H9 (cell line): ENCODE data around the gene E2F4. TPM values are rescaled to one million over a fixed set of nuclear protein-coding genes. Genes with fewer than 3 reads are reported as not detected.

Experiments used
- DNase-seq: peaks from one replicate; pipeline ENCODE4 v3.0.0-alpha.2; 2017
- H2AFZ ChIP-seq: one replicate; pipeline ENCODE4 v1.6.1; 2013; ENCODE audit warnings: mild to moderate bottlenecking, low read length, control low read depth, moderate library complexity
- H2AK5ac ChIP-seq: 2 replicates; pipeline ENCODE4 v1.6.1; 2013; ENCODE audit warnings: low read length, control low read depth, mixed read lengths; ENCODE audit not compliant: insufficient read length
- H2BK120ac ChIP-seq: one replicate; pipeline ENCODE4 v1.6.1; 2013; ENCODE audit warnings: low read depth, mild to moderate bottlenecking, low read length, control low read depth, inconsistent platforms; ENCODE audit not compliant: poor library complexity, severe bottlenecking
- H2BK12ac ChIP-seq: 2 replicates; pipeline ENCODE4 v1.6.1; 2013; ENCODE audit warnings: low read length, control low read depth, mixed read lengths, low read depth; ENCODE audit not compliant: insufficient read length
- H2BK15ac ChIP-seq: 2 replicates; pipeline ENCODE4 v1.6.1; 2013; ENCODE audit warnings: low read depth, low read length, control low read depth
- H2BK20ac ChIP-seq: one replicate; pipeline ENCODE4 v1.6.1; 2013; ENCODE audit warnings: low read depth, mild to moderate bottlenecking, low read length, control low read depth, inconsistent platforms; ENCODE audit not compliant: poor library complexity, severe bottlenecking
- H2BK5ac ChIP-seq: 2 replicates; pipeline ENCODE4 v1.6.1; 2013; ENCODE audit warnings: low read length, control low read depth, mixed read lengths; ENCODE audit not compliant: insufficient read length
- H3K14ac ChIP-seq: 2 replicates; pipeline ENCODE4 v1.6.1; 2013; ENCODE audit warnings: low read length, control low read depth; ENCODE audit not compliant: insufficient read depth
- H3K18ac ChIP-seq: 2 replicates; pipeline ENCODE4 v1.6.1; 2013; ENCODE audit warnings: low read depth, mild to moderate bottlenecking, mixed read lengths, low read length, control low read depth; ENCODE audit not compliant: insufficient read length
- H3K23ac ChIP-seq: 2 replicates; pipeline ENCODE4 v1.6.1; 2013; ENCODE audit warnings: low read length, control low read depth, mixed read lengths, low read depth; ENCODE audit not compliant: insufficient read length
- H3K23me2 ChIP-seq: 2 replicates; pipeline ENCODE4 v1.6.1; 2013; ENCODE audit warnings: low read depth, mild to moderate bottlenecking, mixed read lengths, low read length, control low read depth; ENCODE audit not compliant: insufficient read length, poor library complexity, severe bottlenecking
- H3K27ac ChIP-seq: 2 replicates; pipeline ENCODE4 v1.5.1; 2013; ENCODE audit warnings: low read length, control low read depth, mixed read lengths, low read depth; ENCODE audit not compliant: insufficient read length
- H3K27me3 ChIP-seq: 2 replicates; pipeline ENCODE4 v1.6.1; 2013; ENCODE audit warnings: low read length, control low read depth, inconsistent platforms; ENCODE audit not compliant: insufficient read depth
- H3K4ac ChIP-seq: 2 replicates; pipeline ENCODE4 v1.6.1; 2013; ENCODE audit warnings: low read depth, mild to moderate bottlenecking, control low read depth, inconsistent platforms, low read length, moderate library complexity
- H3K4me1 ChIP-seq: 2 replicates; pipeline ENCODE4 v1.6.1; 2013; ENCODE audit warnings: low read length, control low read depth, inconsistent platforms; ENCODE audit not compliant: insufficient read depth
- H3K4me2 ChIP-seq: 2 replicates; pipeline ENCODE4 v1.6.1; 2013; ENCODE audit warnings: low read length, control low read depth, mixed read lengths; ENCODE audit not compliant: insufficient read length, insufficient read depth
- H3K56ac ChIP-seq: 2 replicates; pipeline ENCODE4 v1.6.1; 2013; ENCODE audit warnings: low read depth, mild to moderate bottlenecking, mixed read lengths, low read length, control low read depth; ENCODE audit not compliant: insufficient read length
- H3K79me1 ChIP-seq: 2 replicates; pipeline ENCODE4 v1.6.1; 2013; ENCODE audit warnings: low read depth, mild to moderate bottlenecking, moderate library complexity, low read length, control low read depth, inconsistent platforms; ENCODE audit not compliant: insufficient read depth, poor library complexity, severe bottlenecking
- H3K79me2 ChIP-seq: 2 replicates; pipeline ENCODE4 v1.6.1; 2013; ENCODE audit warnings: low read length, control low read depth, inconsistent platforms; ENCODE audit not compliant: insufficient read depth
- H3K9ac ChIP-seq: 2 replicates; pipeline ENCODE4 v1.6.1; 2013; ENCODE audit warnings: low read length, control low read depth, mixed read lengths; ENCODE audit not compliant: insufficient read length; ENCODE audit errors: extremely low read depth
- H3K9me3 ChIP-seq: one replicate; pipeline ENCODE4 v1.6.1; 2013; ENCODE audit warnings: low read depth, low read length, inconsistent platforms; ENCODE audit not compliant: control insufficient read depth
- H3T11ph ChIP-seq: one replicate; pipeline ENCODE4 v1.6.1; 2013; ENCODE audit warnings: mild to moderate bottlenecking, low read length, control low read depth, inconsistent platforms
- H4K20me1 ChIP-seq: one replicate; pipeline ENCODE4 v1.6.1; 2013; ENCODE audit not compliant: control insufficient read depth, insufficient read length, insufficient read depth
- H4K5ac ChIP-seq: 2 replicates; pipeline ENCODE4 v1.6.1; 2013; ENCODE audit warnings: low read depth, mild to moderate bottlenecking, mixed read lengths, low read length, control low read depth; ENCODE audit not compliant: insufficient read length
- H4K8ac ChIP-seq: replicated peaks from 2 replicates; pipeline ENCODE4 v1.6.1; 2013; ENCODE audit warnings: low read length, control low read depth, mixed read lengths, low read depth; ENCODE audit not compliant: insufficient read length
- H4K91ac ChIP-seq: 2 replicates; pipeline ENCODE4 v1.6.1; 2013; ENCODE audit warnings: low read depth, mild to moderate bottlenecking, moderate library complexity, mixed read lengths, low read length, control low read depth; ENCODE audit not compliant: insufficient read length
- H3K27ac Mint-ChIP-seq, 3 experiments: 2 replicates in 2 of 3; 3 replicates in 1 of 3; pipeline ENCODE4 v1.8.0; 2020 to 2021; ENCODE audit warnings: mixed read lengths in 3 of 3, mild to moderate bottlenecking in 1 of 3, moderate library complexity in 1 of 3
- H3K27me3 Mint-ChIP-seq: 2 replicates; pipeline ENCODE4 v1.8.0; 2021; ENCODE audit warnings: low read depth, mild to moderate bottlenecking, moderate library complexity, mixed read lengths
- H3K36me3 Mint-ChIP-seq, 3 experiments: 2 replicates in 2 of 3; 3 replicates in 1 of 3; pipeline ENCODE4 v1.8.0; 2020 to 2021; ENCODE audit warnings: low read depth in 3 of 3, mixed read lengths in 3 of 3; ENCODE audit not compliant: insufficient read depth in 1 of 3
- H3K4me1 Mint-ChIP-seq, 2 experiments: 2 replicates each; pipeline ENCODE4 v1.8.0; 2020; ENCODE audit warnings: mixed read lengths in 2 of 2
- H3K4me3 Mint-ChIP-seq, 2 experiments: 2 replicates in 1 of 2; 3 replicates in 1 of 2; pipeline ENCODE4 v1.8.0; 2020 to 2021; ENCODE audit warnings: mild to moderate bottlenecking in 2 of 2, mixed read lengths in 2 of 2, moderate library complexity in 1 of 2
- H3K9me3 Mint-ChIP-seq, 2 experiments: 2 replicates in 1 of 2; 3 replicates in 1 of 2; pipeline ENCODE4 v1.8.0; 2020; ENCODE audit warnings: mild to moderate bottlenecking in 2 of 2, mixed read lengths in 2 of 2, moderate library complexity in 1 of 2
- CTCF ChIP-seq: fragments of 200-600 bp; sonication (generic); conservative IDR thresholded peaks from 3 replicates; pipeline ENCODE4 v1.8.0; 2021; ENCODE audit warnings: antibody characterized with exemption, mild to moderate bottlenecking
- WGBS: extraction: QIAGEN DNeasy Blood & Tissue Kit; methylation state at CpG from one replicate; pipeline ENCODE4 v1.1.7; 2013; ENCODE audit warnings: missing lambda C conversion rate, low lambda C conversion rate, mixed read lengths; ENCODE audit not compliant: insufficient read length; ENCODE audit errors: extremely low coverage; 5-methylcytosine and 5-hydroxymethylcytosine counted together
- total RNA-seq: library from RNA; stranded (reverse); gene quantifications from 2 replicates; pipeline ENCODE4 v1.2.1, GENCODE V29; 2021

The E2F4 gene
- total RNA-seq, 1 experiment from 2014 or later: 116 TPM

GRCh38 chr16:67195676-67196075 lies 3.7 kb downstream of the E2F4 start:
- no peaks in the 10 kb centered on the region; the same call in 1 of the 2 replicates for H3K27me3 ChIP-seq

More at GRCh38 chr16:67195676-67196075, 3.7 kb downstream of the E2F4 start:
- Histone ChIP-seq H3K23me2 (peaks cover 8% of the 10 kb centered on the region), H2BK20ac (no peak overlapping the region), H3T11ph (no peak overlapping the region), H4K5ac (no peak overlapping the region), H3K4me1 (no peaks in the 10 kb centered on the region), H2BK12ac (no peak overlapping the region), H3K4me2 (no peak overlapping the region), H3K27ac (no peak overlapping the region), H4K20me1 (no peaks in the 10 kb centered on the region), H3K9me3 (no peaks in the 10 kb centered on the region), H3K79me1 (peaks cover 13% of the 10 kb centered on the region), H4K91ac (no peak overlapping the region), H2BK5ac (no peak overlapping the region), H3K14ac (no peak overlapping the region), H4K8ac (no peak overlapping the region), H3K18ac (no peak overlapping the region), H3K79me2 (peaks cover 13% of the 10 kb centered on the region; the same call in 1 of the 2 replicates), H2AK5ac (no peak overlapping the region), H2BK120ac (no peak overlapping the region), H3K9ac (no peak overlapping the region), H3K23ac (no peak overlapping the region), H3K56ac (no peak overlapping the region), H2BK15ac (no peak overlapping the region), H2AFZ (no peak overlapping the region), H3K4ac (no peak overlapping the region)
- Mint-ChIP-seq H3K27ac (no peak overlapping the region), H3K4me3 (no peak overlapping the region), H3K36me3 (peaks cover 40 to 64% (median 54%) of the 10 kb centered on the region in 3 experiments), H3K27me3 (0 out of 2 replicates have a peak, but pooled peaks cover 2% of the 10 kb centered on the region), H3K4me1 (peaks cover 22 to 34% of the 10 kb centered on the region in 2 experiments), H3K9me3 (no peaks in the 10 kb centered on the region; a peak in 1 of 5 replicates)
- DNase-seq: no peak
- TF ChIP-seq CTCF: no peak
- no CpG with 5 or more reads among the region's 5 CpGs for WGBS
